ENCODE data around the gene EHD1. TPM values are rescaled to one million over a fixed set of nuclear protein-coding genes. Genes with fewer than 3 reads are reported as not detected.

EHD1 gene
- total and polyA plus RNA-seq, 2 of the 4 experiments (the other 2 are of a cell fraction), result 107 to 209 TPM

- H2AK5ac ChIP-seq (ENCODE audit: low read depth, low read length), result no peak overlapping the region
- no peak overlapping the region for H3K27ac ChIP-seq (ENCODE audit: insufficient read depth, low read length)
- no peak overlapping the region for H3K18ac ChIP-seq (ENCODE audit: low read depth, low read length)
- DNase-seq (no peak), ATAC-seq (ENCODE audit: low read depth) (no peak)
- H3K14ac ChIP-seq (replicated peaks; ENCODE audit: low read depth, low read length), result no peak overlapping the region
- no peaks in the 10 kb centered on the region for H3K27me3 ChIP-seq (ENCODE audit: control insufficient read depth, insufficient read depth, low read length)
- no peaks in the 10 kb centered on the region for H3K9me3 ChIP-seq (ENCODE audit: control insufficient read depth, insufficient read depth, low read length)
- H2BK5ac ChIP-seq (ENCODE audit: low read depth, low read length, poor library complexity, severe bottlenecking), result no peak overlapping the region
- ChIA-PET POLR2A (ENCODE audit: unreplicated experiment) (no interaction called here), CTCF (no interaction called here)
- H4K20me1 ChIP-seq (ENCODE audit: insufficient read depth, low read length), result no peaks in the 10 kb centered on the region
- no peak overlapping the region for H2AFZ ChIP-seq (replicated peaks; ENCODE audit: low read length, poor library complexity)
- H3K4me1 ChIP-seq (ENCODE audit: control insufficient read depth, insufficient read depth, low read length), result no peaks in the 10 kb centered on the region
- no peak overlapping the region for H4K91ac ChIP-seq (ENCODE audit: insufficient read depth, low read depth, low read length)
- intact Hi-C loops (cut with micrococcal nuclease) (no loop called here), in situ Hi-C loops (cut with MboI; ENCODE audit: low sequenced_read_pairs) (no loop called here), dilution Hi-C loops (cut with HindIII; ENCODE audit: low sequenced_read_pairs, unreplicated experiment) (no loop called here)
- peaks cover 0 to 11% of the 10 kb centered on the region in 2 experiments; a peak in 2 of 4 replicates for H3K79me1 ChIP-seq (ENCODE audit: low read depth in 1 of 2, low read length in 2 of 2)
- H2BK120ac ChIP-seq (ENCODE audit: low read depth, low read length), result no peak overlapping the region
- no peaks in the 10 kb centered on the region for H3K9me1 ChIP-seq (ENCODE audit: insufficient read depth, low read length)
- H3K4me2 ChIP-seq (ENCODE audit: low read depth, low read length), result no peak overlapping the region
- no TSS peak for BruUV-seq (replicated peaks)
- H2AK9ac ChIP-seq (replicated peaks; ENCODE audit: low read depth, low read length, poor library complexity), result no peak overlapping the region
- no peak overlapping the region for H3K9ac ChIP-seq (ENCODE audit: low read depth, low read length)
- H3K23ac ChIP-seq (ENCODE audit: low read depth, low read length), result no peak overlapping the region
- H4K8ac ChIP-seq (ENCODE audit: low read depth in 2 of 2, low read length in 2 of 2), result no peak overlapping the region
- H3K4ac ChIP-seq (ENCODE audit: low read depth, low read length), result no peak overlapping the region
- no peak for TF ChIP-seq MXI1 (IDR thresholded peaks at IDR 0.05; ENCODE audit: borderline replicate concordance, low read depth, low read length)
- TF ChIP-seq RCOR1 (IDR thresholded peaks at IDR 0.05; ENCODE audit: insufficient replicate concordance, low read length), result no peak
- TF ChIP-seq FOS (IDR thresholded peaks at IDR 0.05; ENCODE audit: low read depth, low read length), result no peak
- TF ChIP-seq BHLHE40 (IDR thresholded peaks at IDR 0.05; ENCODE audit: low read depth, low read length), result no peak
- no peak for TF ChIP-seq RAD21 (IDR thresholded peaks at IDR 0.05; ENCODE audit: low read length)
- TF ChIP-seq USF2 (IDR thresholded peaks at IDR 0.05; ENCODE audit: low read depth, low read length), result no peak
- no peak for TF ChIP-seq SMC3 (IDR thresholded peaks at IDR 0.05; ENCODE audit: low read depth, low read length)
- no peak for TF ChIP-seq RFX5 (IDR thresholded peaks at IDR 0.05; ENCODE audit: low read depth, low read length)
- no peak for TF ChIP-seq POLR2A (IDR thresholded peaks at IDR 0.05; ENCODE audit: low read depth, low read length)
- TF ChIP-seq ELK1 (IDR thresholded peaks at IDR 0.05; ENCODE audit: borderline replicate concordance, low read depth, low read length), result no peak
- TF ChIP-seq CHD1 (IDR thresholded peaks at IDR 0.05; ENCODE audit: low read depth, low read length), result no peak
- no peak for TF ChIP-seq NFE2L2 (IDR thresholded peaks at IDR 0.05; ENCODE audit: low read depth, low read length)
- no peak for TF ChIP-seq CEBPB (IDR thresholded peaks at IDR 0.05; ENCODE audit: low read depth, low read length)
- no peak for TF ChIP-seq CTCF (conservative IDR thresholded peaks at IDR 0.05; ENCODE audit: low read depth, low read length)
- H4K5ac ChIP-seq (ENCODE audit: low read depth, low read length), result no peak overlapping the region
- no peak overlapping the region for H3K4me3 ChIP-seq (ENCODE audit: insufficient read depth, low read depth, low read length)
- no peak overlapping the region for H2BK15ac ChIP-seq (ENCODE audit: low read depth, low read length)
- no peak overlapping the region for H3K56ac ChIP-seq (ENCODE audit: extremely low read depth, insufficient read depth, low read length)
- peaks cover 66% of the 10 kb centered on the region for H3K36me3 ChIP-seq (ENCODE audit: control insufficient read depth, insufficient read depth, low read length)
- 97% methylated on average over 15 of the region's 27 CpGs; no CpG with 5 or more reads in 1 of the 2 experiments for WGBS, 2 experiments (ENCODE audit: extremely low coverage in 2 of 2, insufficient read length in 1 of 2)
- no peak overlapping the region for H2BK20ac ChIP-seq (ENCODE audit: low read depth, low read length)
Measured at GRCh38 chr11:64910451-64911093, 32.2 kb upstream of the EHD1 start.

Measured in IMR-90 (cell line).